ENCODE measurements around the gene NRBP1. TPM values are rescaled to one million over a fixed set of nuclear protein-coding genes. Genes with fewer than 3 reads are reported as not detected.
A peak's percentile ranks its signal among the peaks of the same experiment; 100 is the strongest.
"Not testable (repeated sequence)": the region's sequence is repeated elsewhere in the genome, so short reads cannot be mapped to it uniquely, and the experiment has no call there.

NRBP1 gene
- total and polyA plus RNA-seq, 4 donors = 51.2 to 99.8 (median 87.9) TPM

GRCh38 chr2:27412419-27413152 is 15.8 kb upstream of the NRBP1 start:
- no peak for DNase-seq
- H3K27ac ChIP-seq (ENCODE audit: low read depth in 1 of 2, low read length in 2 of 2) = no peak overlapping the region
- peaks cover 0 to 3% of the 10 kb centered on the region in 2 donors for H3K4me1 ChIP-seq (ENCODE audit: control insufficient read depth in 1 of 2, insufficient read depth in 2 of 2, low read length in 2 of 2)
- WGBS, 2 donors = 74 to 78% methylated on average over 9 of the region's 9 CpGs
- no peak overlapping the region for H3K4me3 ChIP-seq (ENCODE audit: low read length in 2 of 2)
- ATAC-seq (ENCODE audit: low FRiP score) = no peak
- H3K36me3 ChIP-seq (ENCODE audit: control insufficient read depth in 1 of 2, insufficient read depth in 2 of 2, low read length in 1 of 2) = no peaks in the 10 kb centered on the region
- intact Hi-C loops (cut with DNase I) = no loop called here
- no peaks in the 10 kb centered on the region for H3K9me3 ChIP-seq (ENCODE audit: control insufficient read depth, low read length)
- no peaks in the 10 kb centered on the region for H3K27me3 ChIP-seq (ENCODE audit: control insufficient read depth in 1 of 2, insufficient read depth in 2 of 2, low read length in 1 of 2)

DNA sequence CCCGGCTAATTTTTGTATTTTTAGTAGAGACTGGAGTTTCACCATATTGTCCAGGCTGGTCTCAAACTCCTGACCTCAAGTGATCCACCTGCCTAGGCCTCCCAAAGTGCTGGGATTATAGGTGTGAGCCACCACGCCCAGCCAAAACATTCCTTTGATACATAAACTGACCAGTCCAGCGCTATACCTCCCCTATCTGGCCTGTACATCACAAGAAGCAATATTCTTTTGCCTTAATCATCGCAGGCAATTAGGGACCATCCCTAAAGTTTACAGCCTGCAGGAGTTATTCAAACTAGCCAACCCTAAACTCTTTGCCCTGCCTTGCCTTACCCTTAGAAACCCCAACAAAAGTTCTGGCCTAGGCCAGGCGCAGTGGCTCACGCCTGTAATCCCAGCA is 12.3 kb upstream of the NRBP1 start:
- WGBS, 2 donors = 91 to 94% methylated on average over 6 of the region's 6 CpGs
- no peak for DNase-seq

DNA sequence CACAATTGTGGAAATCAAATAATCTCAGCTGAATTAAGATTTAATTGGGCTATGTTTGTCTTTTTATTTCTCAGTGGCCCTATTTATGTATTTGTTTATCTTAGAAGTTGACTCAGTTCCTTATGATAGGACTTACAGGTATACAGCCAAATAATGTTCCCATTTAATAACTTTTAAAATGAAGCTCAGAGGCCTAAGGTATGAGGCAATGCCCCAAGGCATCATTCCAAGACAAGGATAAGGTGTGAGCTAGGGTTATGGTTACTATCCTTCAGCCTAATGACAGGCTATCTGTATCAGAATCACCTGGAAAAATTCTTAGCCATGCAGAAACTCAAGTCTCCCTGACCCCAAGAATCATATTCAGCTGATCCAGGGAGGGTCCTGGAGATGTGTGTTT is 7.4 kb upstream of the NRBP1 start:
- H3K27me3 ChIP-seq (ENCODE audit: control insufficient read depth in 1 of 2, insufficient read depth in 2 of 2, low read length in 1 of 2) = no peaks in the 10 kb centered on the region
- H3K9me3 ChIP-seq (ENCODE audit: control insufficient read depth, low read length) = no peaks in the 10 kb centered on the region
- no peaks in the 10 kb centered on the region for H3K4me1 ChIP-seq (ENCODE audit: control insufficient read depth in 1 of 2, insufficient read depth in 2 of 2, low read length in 2 of 2)
- H3K27ac ChIP-seq (ENCODE audit: low read depth in 1 of 2, low read length in 2 of 2) = no peak overlapping the region
- ATAC-seq (ENCODE audit: low FRiP score) (no peak), DNase-seq (no peak)
- no peak overlapping the region for H3K4me3 ChIP-seq (ENCODE audit: low read length in 2 of 2)
- H3K36me3 ChIP-seq (ENCODE audit: control insufficient read depth in 1 of 2, insufficient read depth in 2 of 2, low read length in 1 of 2) = no peaks in the 10 kb centered on the region
- intact Hi-C loops (cut with DNase I) = no loop called here

More for the DNA sequence above, 12.3 kb upstream of the NRBP1 start:
- no peak overlapping the region for H3K4me3 ChIP-seq (ENCODE audit: low read length in 2 of 2)
- no peaks in the 10 kb centered on the region for H3K4me1 ChIP-seq (ENCODE audit: control insufficient read depth in 1 of 2, insufficient read depth in 2 of 2, low read length in 2 of 2)
- H3K27ac ChIP-seq (ENCODE audit: low read depth in 1 of 2, low read length in 2 of 2) = no peak overlapping the region
- intact Hi-C loops (cut with DNase I) = no loop called here
- no peaks in the 10 kb centered on the region for H3K36me3 ChIP-seq (ENCODE audit: control insufficient read depth in 1 of 2, insufficient read depth in 2 of 2, low read length in 1 of 2)
- H3K9me3 ChIP-seq (ENCODE audit: control insufficient read depth, low read length) = no peaks in the 10 kb centered on the region
- no peaks in the 10 kb centered on the region for H3K27me3 ChIP-seq (ENCODE audit: control insufficient read depth in 1 of 2, insufficient read depth in 2 of 2, low read length in 1 of 2)
- ATAC-seq (ENCODE audit: low FRiP score) = no peak

- Histone ChIP-seq H3K27me3 (ENCODE audit: control insufficient read depth in 1 of 2, insufficient read depth in 2 of 2, low read length in 1 of 2) (no peaks in the 10 kb centered on the region), H3K36me3 (ENCODE audit: control insufficient read depth in 1 of 2, insufficient read depth in 2 of 2, low read length in 1 of 2) (no peaks in the 10 kb centered on the region), H3K4me1 (ENCODE audit: control insufficient read depth in 1 of 2, insufficient read depth in 2 of 2, low read length in 2 of 2) (no peaks in the 10 kb centered on the region), H3K4me3 (ENCODE audit: low read length in 2 of 2) (no peak overlapping the region), H3K9me3 (ENCODE audit: control insufficient read depth, low read length) (no peaks in the 10 kb centered on the region), H3K27ac (ENCODE audit: low read depth in 1 of 2, low read length in 2 of 2) (no peak overlapping the region)
- DNase-seq (no peak), ATAC-seq (ENCODE audit: low FRiP score) (no peak)
- WGBS, 2 donors = 66 to 70% methylated on average over 4 of the region's 4 CpGs
- intact Hi-C loops (cut with DNase I) = no loop called here
Observed at GRCh38 chr2:27421660-27422250, 6.7 kb upstream of the NRBP1 start.

DNA sequence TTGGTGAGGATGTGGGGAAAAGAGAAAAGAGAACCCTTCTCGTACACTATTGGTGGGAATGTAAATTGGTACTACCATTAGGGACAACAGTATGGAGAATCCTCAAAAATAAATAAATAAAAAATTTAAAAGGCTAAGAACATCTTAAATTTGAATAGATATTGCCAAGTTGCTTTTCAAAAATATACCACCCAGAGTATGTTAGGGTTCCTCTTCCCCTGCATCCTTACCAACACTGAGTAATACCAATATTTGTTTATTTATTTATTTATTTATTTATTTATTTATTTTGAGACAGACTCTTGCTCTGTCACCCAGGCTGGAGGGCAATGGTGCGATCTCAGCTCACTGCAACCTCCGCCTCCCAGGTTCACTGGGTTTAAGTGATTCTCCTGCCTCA is 5.5 kb upstream of the NRBP1 start:
- H3K4me1 ChIP-seq (ENCODE audit: control insufficient read depth in 1 of 2, insufficient read depth in 2 of 2, low read length in 2 of 2) = no peaks in the 10 kb centered on the region
- intact Hi-C loops (cut with DNase I) = no loop called here
- H3K27me3 ChIP-seq (ENCODE audit: control insufficient read depth in 1 of 2, insufficient read depth in 2 of 2, low read length in 1 of 2) = no peaks in the 10 kb centered on the region
- H3K36me3 ChIP-seq (ENCODE audit: control insufficient read depth in 1 of 2, insufficient read depth in 2 of 2, low read length in 1 of 2) = no peaks in the 10 kb centered on the region
- no peak overlapping the region for H3K4me3 ChIP-seq (ENCODE audit: low read length in 2 of 2)
- ATAC-seq (ENCODE audit: low FRiP score) (no peak), DNase-seq (no peak)
- no peaks in the 10 kb centered on the region for H3K9me3 ChIP-seq (ENCODE audit: control insufficient read depth, low read length)
- WGBS, 2 donors = 95 to 99% methylated on average over 3 of the region's 3 CpGs
- no peak overlapping the region for H3K27ac ChIP-seq (ENCODE audit: low read depth in 1 of 2, low read length in 2 of 2)

- H3K36me3 ChIP-seq (ENCODE audit: control insufficient read depth in 1 of 2, insufficient read depth in 2 of 2, low read length in 1 of 2); H3K9me3 ChIP-seq (ENCODE audit: control insufficient read depth, low read length); H3K27me3 ChIP-seq (ENCODE audit: control insufficient read depth in 1 of 2, insufficient read depth in 2 of 2, low read length in 1 of 2); H3K27ac ChIP-seq (ENCODE audit: low read depth in 1 of 2, low read length in 2 of 2); H3K4me1 ChIP-seq (ENCODE audit: control insufficient read depth in 1 of 2, insufficient read depth in 2 of 2, low read length in 2 of 2); H3K4me3 ChIP-seq (ENCODE audit: low read length in 2 of 2); ATAC-seq (ENCODE audit: low FRiP score); DNase-seq: not testable (repeated sequence)
- WGBS, 2 donors = 92 to 93% methylated on average over 10 of the region's 10 CpGs
- intact Hi-C loops (cut with DNase I) = loop anchor here in 1 of 2 donors (5.0 kb wide), 1 partner anchor 67 kb away; no protein-coding TSS in a partner anchor
Observed at GRCh38 chr2:27425039-27425438, 3.4 kb upstream of the NRBP1 start.

GRCh38 chr2:27427863-27428212 is 593 bp upstream of the NRBP1 start:
- DNase-seq (no peak), ATAC-seq (ENCODE audit: low FRiP score) (no peak)
- H3K36me3 ChIP-seq (ENCODE audit: control insufficient read depth in 1 of 2, insufficient read depth in 2 of 2, low read length in 1 of 2) = no peaks in the 10 kb centered on the region
- H3K27ac ChIP-seq (ENCODE audit: low read depth in 1 of 2, low read length in 2 of 2) = peak overlapping the region; percentile 71 to 76
- intact Hi-C loops (cut with DNase I) = loop anchor here (1.0 to 5.0 kb wide), 5 partner anchors 19 to 71 kb away; partner anchors contain the start of genes PPM1G (in 2 of the 2), GTF3C2 (in 1 of the 2) and ZNF513 (in 1 of the 2)
- no peaks in the 10 kb centered on the region for H3K9me3 ChIP-seq (ENCODE audit: control insufficient read depth, low read length)
- peaks cover 0 to 2% of the 10 kb centered on the region in 2 donors for H3K4me1 ChIP-seq (ENCODE audit: control insufficient read depth in 1 of 2, insufficient read depth in 2 of 2, low read length in 2 of 2)
- H3K27me3 ChIP-seq (ENCODE audit: control insufficient read depth in 1 of 2, insufficient read depth in 2 of 2, low read length in 1 of 2) = no peaks in the 10 kb centered on the region
- 7 to 8% methylated on average over 7 of the region's 7 CpGs for WGBS, 2 donors
- H3K4me3 ChIP-seq (ENCODE audit: low read length in 2 of 2) = peak overlapping the region; percentile 61 to 79

DNA sequence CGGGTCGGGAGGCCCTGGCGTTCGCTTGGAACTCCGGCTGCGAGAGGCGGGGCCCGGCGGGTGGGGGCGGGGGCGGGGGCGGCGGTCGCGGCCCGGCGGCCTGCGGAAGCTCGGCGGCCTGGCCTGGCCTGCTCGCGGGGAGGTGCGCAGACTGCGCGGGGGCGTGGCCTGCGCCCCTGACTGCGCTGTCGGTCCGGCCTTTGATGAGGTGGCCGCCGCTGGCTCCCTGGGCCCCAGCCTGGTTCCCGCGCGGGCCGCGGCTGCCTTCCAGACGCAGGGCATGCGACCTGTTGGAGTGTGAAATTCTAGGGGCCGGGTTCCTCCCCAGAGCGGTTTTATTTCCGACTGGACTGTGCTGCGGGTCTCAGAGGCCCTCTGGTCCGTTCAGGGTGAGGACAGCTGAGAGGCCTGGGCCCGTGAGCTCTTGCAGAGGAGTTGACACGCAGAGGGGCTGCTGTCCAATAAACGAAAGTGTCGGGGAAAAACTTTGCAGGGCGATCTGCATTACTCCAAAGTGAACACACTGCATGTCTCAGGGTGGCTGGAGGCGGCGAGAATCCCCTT is 629 bp downstream of the NRBP1 start:
- 0% methylated on average over 46 to 51 of the region's 51 CpGs for WGBS, 2 donors
- peak overlapping the region; percentile 62 to 76 for H3K27ac ChIP-seq (ENCODE audit: low read depth in 1 of 2, low read length in 2 of 2)
- H3K36me3 ChIP-seq (ENCODE audit: control insufficient read depth in 1 of 2, insufficient read depth in 2 of 2, low read length in 1 of 2) = peaks cover 0 to 3% of the 10 kb centered on the region in 2 donors
- H3K27me3 ChIP-seq (ENCODE audit: control insufficient read depth in 1 of 2, insufficient read depth in 2 of 2, low read length in 1 of 2) = no peaks in the 10 kb centered on the region
- H3K9me3 ChIP-seq (ENCODE audit: control insufficient read depth, low read length) = no peaks in the 10 kb centered on the region
- ATAC-seq (ENCODE audit: low FRiP score) = peak; percentile 94
- H3K4me1 ChIP-seq (ENCODE audit: control insufficient read depth in 1 of 2, insufficient read depth in 2 of 2, low read length in 2 of 2) = peaks cover 0 to 2% of the 10 kb centered on the region in 2 donors
- DNase-seq = peak; percentile 92 to 94
- peak overlapping the region; percentile 61 to 83 for H3K4me3 ChIP-seq (ENCODE audit: low read length in 2 of 2)
- intact Hi-C loops (cut with DNase I) = loop anchor here (1.0 to 5.0 kb wide), 5 partner anchors 20 to 72 kb away; partner anchors contain the start of genes PPM1G (in 2 of the 2), GTF3C2 (in 1 of the 2) and ZNF513 (in 1 of the 2)
